AG10803 (cell line): Measurements from ENCODE around the gene YARS1.

Experiments
- DNase-seq: peaks from one replicate; pipeline ENCODE4 v3.0.0; 2010; ENCODE audit warnings: low read depth
- H3K4me3 ChIP-seq: 2 replicates; pipeline ENCODE4 v1.5.1; 2011; ENCODE audit warnings: mild to moderate bottlenecking, low read length, control low read depth
- TF ChIP-seq, protein P1 (sequence below): conservative IDR thresholded peaks from 2 replicates; pipeline ENCODE4 v1.5.1; 2011; ENCODE audit warnings: mild to moderate bottlenecking, low read length, control low read depth, inconsistent platforms

The YARS1 gene

DNA sequence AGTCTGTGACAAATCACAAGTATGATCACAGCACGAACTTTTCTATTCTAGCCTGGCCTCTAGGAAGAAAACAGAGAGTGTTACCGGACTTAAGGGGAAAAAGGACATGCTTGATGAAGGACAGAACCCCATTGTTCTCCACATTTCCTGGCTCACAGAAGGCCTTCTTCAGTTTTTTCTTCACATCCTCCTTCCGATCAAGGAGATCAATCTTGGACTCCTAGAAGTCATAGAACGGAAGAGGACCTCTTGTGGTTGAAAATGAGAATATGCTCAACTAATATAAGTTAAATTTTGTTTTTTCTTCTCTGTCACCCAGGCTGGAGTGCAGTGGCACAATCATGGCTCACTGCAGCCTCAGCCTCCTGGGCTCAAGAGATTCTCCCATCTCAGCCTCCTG lies 30.3 kb downstream of the YARS1 start:
- no peak overlapping the region for H3K4me3 ChIP-seq
- TF ChIP-seq, protein P1, sequence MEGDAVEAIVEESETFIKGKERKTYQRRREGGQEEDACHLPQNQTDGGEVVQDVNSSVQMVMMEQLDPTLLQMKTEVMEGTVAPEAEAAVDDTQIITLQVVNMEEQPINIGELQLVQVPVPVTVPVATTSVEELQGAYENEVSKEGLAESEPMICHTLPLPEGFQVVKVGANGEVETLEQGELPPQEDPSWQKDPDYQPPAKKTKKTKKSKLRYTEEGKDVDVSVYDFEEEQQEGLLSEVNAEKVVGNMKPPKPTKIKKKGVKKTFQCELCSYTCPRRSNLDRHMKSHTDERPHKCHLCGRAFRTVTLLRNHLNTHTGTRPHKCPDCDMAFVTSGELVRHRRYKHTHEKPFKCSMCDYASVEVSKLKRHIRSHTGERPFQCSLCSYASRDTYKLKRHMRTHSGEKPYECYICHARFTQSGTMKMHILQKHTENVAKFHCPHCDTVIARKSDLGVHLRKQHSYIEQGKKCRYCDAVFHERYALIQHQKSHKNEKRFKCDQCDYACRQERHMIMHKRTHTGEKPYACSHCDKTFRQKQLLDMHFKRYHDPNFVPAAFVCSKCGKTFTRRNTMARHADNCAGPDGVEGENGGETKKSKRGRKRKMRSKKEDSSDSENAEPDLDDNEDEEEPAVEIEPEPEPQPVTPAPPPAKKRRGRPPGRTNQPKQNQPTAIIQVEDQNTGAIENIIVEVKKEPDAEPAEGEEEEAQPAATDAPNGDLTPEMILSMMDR: peak; percentile 41
- DNase-seq: peak; percentile 33

DNA sequence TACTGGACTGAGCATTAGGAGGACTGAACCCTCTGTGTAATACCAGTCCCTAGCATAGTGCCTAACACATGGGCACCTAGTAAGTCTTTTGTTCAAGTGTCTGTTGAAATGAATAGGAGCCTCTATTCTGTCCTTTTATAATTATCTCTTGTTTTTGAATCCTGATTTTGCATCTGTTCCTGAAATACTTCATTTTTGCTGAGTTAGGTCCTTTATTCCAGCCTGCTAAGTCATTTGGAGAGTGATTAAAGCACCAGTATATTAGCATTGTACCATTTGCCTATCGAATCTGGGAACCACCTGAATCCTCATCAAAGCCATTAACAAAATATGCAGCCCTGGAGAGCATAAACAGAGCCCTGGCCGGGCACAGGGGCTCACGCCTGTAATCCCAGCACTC lies 32.3 kb downstream of the YARS1 start:
- DNase-seq: no peak

DNA sequence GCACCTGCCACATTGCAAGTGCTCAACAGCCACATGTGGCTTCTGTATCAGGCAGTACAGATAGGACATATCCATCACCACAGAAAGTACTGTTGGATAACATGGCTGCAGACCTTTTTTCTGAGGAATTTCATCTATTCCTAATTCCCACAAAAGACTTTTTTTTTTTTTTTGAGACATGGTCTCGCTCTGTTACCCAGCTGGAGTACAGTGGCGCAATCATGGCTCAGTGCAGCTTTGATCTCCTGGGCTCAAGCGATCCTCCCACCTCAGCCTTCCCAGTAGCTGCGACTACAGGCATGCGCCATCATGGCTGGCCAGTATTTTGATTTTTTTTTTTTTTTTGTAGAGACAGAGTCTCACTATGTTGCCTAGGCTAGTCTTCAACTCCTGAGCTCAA lies 33.3 kb downstream of the YARS1 start:
- TF ChIP-seq, protein P1: no peak
- DNase-seq: no peak
- no peak overlapping the region for H3K4me3 ChIP-seq

More for the DNA sequence above, 32.3 kb downstream of the YARS1 start:
- H3K4me3 ChIP-seq: no peak overlapping the region
- TF ChIP-seq, protein P1: no peak

DNA sequence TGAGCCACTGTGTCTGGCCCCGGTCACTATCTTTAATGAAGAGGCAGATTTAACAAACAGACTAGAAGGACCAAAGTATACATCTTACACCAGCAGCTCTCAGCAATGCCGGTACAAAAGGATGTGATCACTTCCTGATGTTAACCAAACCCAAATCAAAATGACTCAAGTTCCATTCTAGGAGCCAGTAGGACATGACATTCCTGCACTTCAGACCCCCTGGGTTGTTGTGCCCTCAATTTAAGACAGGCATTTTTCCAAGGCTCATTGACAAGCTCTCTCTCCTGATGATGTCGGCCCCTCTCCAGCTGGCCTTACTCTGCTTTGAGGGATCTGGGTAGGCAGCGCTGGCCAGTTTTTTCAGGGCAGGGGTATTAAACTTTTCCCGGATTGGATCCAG lies 35.1 kb downstream of the YARS1 start:
- TF ChIP-seq, protein P1: no peak
- H3K4me3 ChIP-seq: no peak overlapping the region
- no peak for DNase-seq

DNA sequence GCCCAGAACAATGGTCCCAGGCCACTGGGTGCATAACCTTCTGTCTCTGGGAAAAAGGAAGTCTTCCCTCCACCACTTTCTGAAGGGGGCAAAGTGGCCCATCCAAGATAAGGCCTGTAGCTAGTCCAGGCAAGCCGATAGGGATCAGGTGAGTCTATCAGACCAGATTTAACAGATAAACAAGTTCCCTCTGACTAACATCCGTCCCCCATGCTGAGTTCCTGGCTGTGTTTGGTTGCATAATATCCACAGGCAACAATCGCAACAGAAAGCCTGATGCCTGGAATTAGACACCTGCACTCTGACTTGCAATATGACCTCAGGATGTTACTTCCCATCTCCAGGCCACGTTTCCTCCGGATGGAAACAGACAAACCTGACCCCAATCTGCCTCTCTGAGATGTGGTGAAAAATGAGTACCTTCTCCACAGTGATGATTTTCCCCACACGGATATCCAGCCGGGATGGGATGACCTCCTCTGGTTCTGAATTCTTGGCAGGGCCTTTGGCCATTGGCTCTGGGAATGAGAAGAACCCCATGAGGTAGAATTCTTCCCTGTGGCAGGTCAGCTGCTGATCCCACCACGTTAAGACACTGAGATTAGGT lies 36.4 kb downstream of the YARS1 start:
- no peak overlapping the region for H3K4me3 ChIP-seq
- no peak for DNase-seq
- TF ChIP-seq, protein P1: no peak

DNA sequence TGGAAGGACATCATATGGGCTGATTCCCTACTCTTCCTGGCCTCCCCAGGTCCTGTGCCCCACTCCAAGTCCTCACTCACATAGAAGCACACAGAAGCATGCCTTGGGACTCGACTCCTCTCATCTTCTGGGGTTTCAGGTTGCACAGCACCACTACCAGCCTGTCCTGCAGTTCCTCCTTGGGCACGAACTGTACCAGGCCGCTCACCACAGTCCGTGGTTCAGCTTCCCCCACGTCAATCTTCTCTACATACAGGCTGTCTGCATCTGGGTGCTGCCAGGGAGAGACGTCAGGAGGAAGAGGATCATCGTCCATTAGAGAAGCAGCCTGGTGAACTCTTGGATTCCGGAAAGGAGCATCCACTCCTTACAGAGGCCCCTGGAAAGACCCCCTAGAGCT lies 37.2 kb downstream of the YARS1 start:
- no peak for DNase-seq
- TF ChIP-seq, protein P1: no peak

DNA sequence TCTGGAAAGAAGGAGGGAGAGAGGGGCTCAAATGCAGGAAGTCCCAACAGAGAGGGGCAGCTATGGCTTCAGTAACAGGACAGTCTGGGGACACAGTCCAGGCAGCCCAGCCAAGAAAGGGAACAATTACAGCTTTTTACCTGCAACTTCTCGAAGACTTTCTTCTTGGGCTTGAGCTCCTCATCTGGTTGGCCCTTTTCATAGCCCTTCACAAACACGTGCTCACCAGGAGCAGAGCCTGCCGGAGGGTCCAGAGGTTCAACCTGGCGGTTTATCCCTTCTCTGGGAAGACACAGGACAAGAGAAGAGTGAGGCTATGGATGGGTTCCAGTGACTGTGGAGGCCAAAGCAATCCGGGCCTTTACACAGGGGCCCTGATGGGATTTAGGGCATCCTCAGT lies 37.9 kb downstream of the YARS1 start:
- no peak overlapping the region for H3K4me3 ChIP-seq
- DNase-seq: no peak
- TF ChIP-seq, protein P1: no peak

More for the DNA sequence above, 37.2 kb downstream of the YARS1 start:
- no peak overlapping the region for H3K4me3 ChIP-seq
